Loucy (cell line): Measurements from ENCODE around the gene LHFPL3.

Experiments
- H2AFZ ChIP-seq: fragments of 200-600 bp; sonication (generic); 2 replicates; pipeline ENCODE4 v1.6.0; 2016; ENCODE audit warnings: antibody characterized with exemption, mild to moderate bottlenecking, low read length, moderate library complexity
- H3F3A ChIP-seq: fragments of 200-600 bp; 2 replicates; pipeline ENCODE4 v1.6.0; 2016; ENCODE audit warnings: antibody characterized with exemption, low read depth, mild to moderate bottlenecking
- H3K27me3 ChIP-seq: fragments of 200-600 bp; sonication (generic); 2 replicates; pipeline ENCODE4 v1.6.1; 2014; ENCODE audit warnings: low read length, mild to moderate bottlenecking; ENCODE audit not compliant: insufficient read depth, poor library complexity, severe bottlenecking
- H3K36me3 ChIP-seq: fragments of 200-600 bp; sonication (generic); 2 replicates; pipeline ENCODE4 v1.6.1; 2016; ENCODE audit warnings: low read length; ENCODE audit not compliant: insufficient read depth
- H3K4me1 ChIP-seq: fragments of 200-600 bp; sonication (generic); 2 replicates; pipeline ENCODE4 v1.5.1; 2014; ENCODE audit warnings: low read length, mild to moderate bottlenecking; ENCODE audit not compliant: insufficient read depth, poor library complexity, severe bottlenecking
- H3K4me2 ChIP-seq: fragments of 200-600 bp; sonication (generic); 2 replicates; pipeline ENCODE4 v1.6.0; 2014; ENCODE audit warnings: antibody characterized with exemption, low read length, low read depth, mild to moderate bottlenecking; ENCODE audit not compliant: poor library complexity, severe bottlenecking
- H3K4me3 ChIP-seq: fragments of 200-600 bp; sonication (generic); 2 replicates; pipeline ENCODE4 v1.5.1; 2014; ENCODE audit warnings: low read length, mild to moderate bottlenecking, mixed read lengths; ENCODE audit not compliant: poor library complexity, severe bottlenecking
- H3K79me2 ChIP-seq: fragments of 200-600 bp; sonication (generic); 2 replicates; pipeline ENCODE4 v1.6.1; 2014; ENCODE audit warnings: low read length; ENCODE audit not compliant: insufficient read depth
- H3K9ac ChIP-seq: fragments of 200-600 bp; sonication (generic); 2 replicates; pipeline ENCODE4 v1.6.0; 2014; ENCODE audit warnings: mild to moderate bottlenecking, low read depth, low read length, moderate library complexity; ENCODE audit not compliant: poor library complexity, severe bottlenecking
- H3K9me2 ChIP-seq: fragments of 200-600 bp; sonication (generic); replicated peaks from 2 replicates; pipeline ENCODE4 v1.6.1; 2016; ENCODE audit warnings: low read depth, low read length, mixed read lengths
- H3K9me3 ChIP-seq: fragments of 200-600 bp; sonication (generic); 2 replicates; pipeline ENCODE4 v1.6.1; 2014; ENCODE audit warnings: mild to moderate bottlenecking, antibody characterized with exemption, low read length, low read depth; ENCODE audit not compliant: insufficient read depth
- H4K20me1 ChIP-seq: fragments of 200-600 bp; sonication (generic); 2 replicates; pipeline ENCODE4 v1.6.0; 2014; ENCODE audit warnings: antibody characterized with exemption, low read length, mild to moderate bottlenecking; ENCODE audit not compliant: insufficient read depth, poor library complexity, severe bottlenecking
- CTCF ChIP-seq: fragments of 200-600 bp; sonication (generic); conservative IDR thresholded peaks from 2 replicates; pipeline ENCODE4 v1.5.1; 2014; ENCODE audit warnings: mild to moderate bottlenecking, antibody characterized with exemption, low read length
- EZH2phosphoT487 ChIP-seq: fragments of 200-600 bp; IDR thresholded peaks from 2 replicates; pipeline ENCODE4 v1.6.1; 2018; ENCODE audit warnings: antibody characterized with exemption, mild to moderate bottlenecking, moderate library complexity, borderline replicate concordance

LHFPL3 gene

GRCh38 chr7:104926601-104927041, 598.2 kb downstream of the LHFPL3 start:
- Histone ChIP-seq H3K4me3 (no peak overlapping the region), H3K79me2 (no peaks in the 10 kb centered on the region), H3K4me1 (no peaks in the 10 kb centered on the region), H3K4me2 (no peak overlapping the region), H2AFZ (no peak overlapping the region), H3K9ac (no peak overlapping the region), H3K27me3 (no peaks in the 10 kb centered on the region), H4K20me1 (no peaks in the 10 kb centered on the region), H3K9me3 (no peaks in the 10 kb centered on the region), H3K36me3 (no peaks in the 10 kb centered on the region), H3F3A (no peaks in the 10 kb centered on the region), H3K9me2 (no peaks in the 10 kb centered on the region)
- no peak for TF ChIP-seq EZH2phosphoT487
- TF ChIP-seq CTCF: no peak

- H3K9me3 ChIP-seq: no peaks in the 10 kb centered on the region
- H3K4me3 ChIP-seq: no peak overlapping the region
- no peak overlapping the region for H3K4me2 ChIP-seq
- TF ChIP-seq EZH2phosphoT487 (no peak), CTCF (no peak)
- no peaks in the 10 kb centered on the region for H4K20me1 ChIP-seq
- no peaks in the 10 kb centered on the region for H3K27me3 ChIP-seq
- no peaks in the 10 kb centered on the region for H3K36me3 ChIP-seq
- no peaks in the 10 kb centered on the region for H3K79me2 ChIP-seq
- H3F3A ChIP-seq: no peaks in the 10 kb centered on the region
- no peak overlapping the region for H2AFZ ChIP-seq
- H3K9me2 ChIP-seq: no peaks in the 10 kb centered on the region
- no peak overlapping the region for H3K9ac ChIP-seq
- no peaks in the 10 kb centered on the region for H3K4me1 ChIP-seq
Observed at GRCh38 chr7:104927055-104927454, 598.7 kb downstream of the LHFPL3 start.

- Histone ChIP-seq H3K4me2 (no peak overlapping the region), H3K27me3 (no peaks in the 10 kb centered on the region), H3K4me1 (no peaks in the 10 kb centered on the region), H3K9me2 (no peaks in the 10 kb centered on the region), H3K4me3 (no peak overlapping the region), H3K36me3 (no peaks in the 10 kb centered on the region), H4K20me1 (no peaks in the 10 kb centered on the region), H3K9ac (no peak overlapping the region), H3F3A (no peaks in the 10 kb centered on the region), H2AFZ (no peak overlapping the region), H3K79me2 (no peaks in the 10 kb centered on the region), H3K9me3 (no peaks in the 10 kb centered on the region)
- TF ChIP-seq CTCF (no peak), EZH2phosphoT487 (no peak)
Observed at GRCh38 chr7:104928721-104929400, 600.5 kb downstream of the LHFPL3 start.
